Mononuclear cell (primary cell): ENCODE data around the gene RAG1. TPM values are rescaled to one million over a fixed set of nuclear protein-coding genes. Genes with fewer than 3 reads are reported as not detected.

Experiments used
- total RNA-seq: library from RNA; depleted of rRNA; stranded (reverse); fragments of >200 nt; gene quantifications from one replicate; pipeline ENCODE4 v1.2.3, GENCODE V29; 2012

RAG1 gene
- total RNA-seq, 1 donor, result 0.52 TPM

Other genes starting within 250 kb of the RAG1 start
- 48.0 TPM for gene TRAF6, start 57.7 kb upstream of the RAG1 start, total RNA-seq
- 2.7 TPM for gene IFTAP, start 26.5 kb downstream of the RAG1 start, total RNA-seq
- not detected for gene RAG2, start 30.2 kb downstream of the RAG1 start, total RNA-seq